HCT116 (cell line): ENCODE data around the gene PRPF31. TPM values are rescaled to one million over a fixed set of nuclear protein-coding genes. Genes with fewer than 3 reads are reported as not detected.
A peak's percentile ranks its signal among the peaks of the same experiment; 100 is the strongest.

Source experiments
- ATAC-seq: fragments of 200-7000 bp; cut with Tn5 transposase; 2 replicates; pipeline ENCODE4 v1.9.1; 2020; ENCODE audit warnings: mild to moderate bottlenecking, moderate library complexity
- BruUV-seq: library from RNA; stranded (reverse); fragments of 400-500 nt; replicated peaks from 2 replicates; lab custom pipeline; 2021; lab: Mats Ljungman, UMichigan
- CTCF ChIA-PET: fragments of 300-600 bp; sonication (Branson Sonifier 250); formaldehyde crosslinking; loops from one replicate; lab custom pipeline; 2021; ENCODE audit warnings: antibody characterized with exemption; lab: Charles Lee
- POLR2A ChIA-PET: fragments of 300-600, 350-600 bp; sonication (Branson Sonifier 250); formaldehyde crosslinking; loops from one replicate; lab custom pipeline; 2021; ENCODE audit warnings: antibody characterized with exemption; lab: Charles Lee
- RAD21 ChIA-PET, 2 experiments: fragments of 300-600 bp; sonication (Branson Sonifier 250); formaldehyde crosslinking; loops; one replicate each; lab custom pipeline; 2023; ENCODE audit warnings: low total read pairs in 2 of 2; ENCODE audit not compliant: uncharacterized antibody in 2 of 2, unreplicated experiment in 2 of 2, low non-redundant PET in 1 of 2; lab: Charles Lee
- DNase-seq: peaks from one replicate; pipeline ENCODE4 v3.0.0-alpha.2; 2010; ENCODE audit warnings: low read depth, low spot score
- H2AFZ ChIP-seq: fragments of 200-600 bp; shearing (Covaris generic), sonication (generic); 2 replicates; pipeline ENCODE4 v1.6.1; 2017; ENCODE audit warnings: low read depth, mixed run types, mixed read lengths, antibody characterized with exemption, low read length; ENCODE audit not compliant: poor library complexity, severe bottlenecking
- H3K27ac ChIP-seq: 2 replicates; pipeline ENCODE4 v1.5.1; 2012; ENCODE audit warnings: low read depth, low read length
- H3K27me3 ChIP-seq: fragments of 200-600 bp; sonication (generic); 2 replicates; pipeline ENCODE4 v1.6.1; 2016; ENCODE audit warnings: mixed run types, low read length, mixed read lengths; ENCODE audit not compliant: insufficient read depth
- H3K36me3 ChIP-seq, 2 experiments: fragments of 200-500 bp in 1 of 2; fragments of 200-600 bp in 1 of 2; sonication (Bioruptor generic) in 1 of 2; sonication (generic) in 1 of 2; 2 replicates each; pipeline versions ENCODE4 v1.5.1 to v1.6.1; 2014 to 2016; ENCODE audit warnings: low read length in 2 of 2, inconsistent platforms in 1 of 2, mixed read lengths in 1 of 2, mixed run types in 1 of 2; ENCODE audit not compliant: insufficient read depth in 2 of 2, control insufficient read depth in 1 of 2
- H3K4me1 ChIP-seq, 2 experiments: fragments of 200-600 bp in 1 of 2; sonication (generic) in 1 of 2; 2 replicates each; pipeline versions ENCODE4 v1.5.1 to v1.6.1; 2012 to 2017; ENCODE audit warnings: low read length in 2 of 2, inconsistent platforms in 1 of 2, mild to moderate bottlenecking in 1 of 2, mixed read lengths in 1 of 2, mixed run types in 1 of 2, moderate library complexity in 1 of 2; ENCODE audit not compliant: insufficient read depth in 2 of 2, control insufficient read depth in 1 of 2
- H3K4me2 ChIP-seq: fragments of 200-600 bp; sonication (generic); 2 replicates; pipeline ENCODE4 v1.6.1; 2017; ENCODE audit warnings: mixed run types, low read length, mixed read lengths
- H3K4me3 ChIP-seq, 2 experiments: fragments of 200-600 bp in 1 of 2; sonication (generic) in 1 of 2; replicated peaks in 1 of 2; 2 replicates each; pipeline ENCODE4 v1.5.1; 2011 to 2016; ENCODE audit warnings: low read length in 2 of 2, control low read depth in 1 of 2, low read depth in 1 of 2, mild to moderate bottlenecking in 1 of 2, mixed read lengths in 1 of 2, mixed run types in 1 of 2
- H3K79me2 ChIP-seq: fragments of 200-600 bp; sonication (generic); 2 replicates; pipeline ENCODE4 v1.6.1; 2017; ENCODE audit warnings: mild to moderate bottlenecking, mixed run types, low read length, moderate library complexity, mixed read lengths; ENCODE audit not compliant: insufficient read depth
- H3K9ac ChIP-seq: fragments of 200-600 bp; sonication (generic); 2 replicates; pipeline ENCODE4 v1.6.1; 2016; ENCODE audit warnings: low read length, mixed read lengths
- H3K9me2 ChIP-seq: fragments of 200-600 bp; sonication (generic), shearing (Covaris generic); 2 replicates; pipeline ENCODE4 v1.6.1; 2017; ENCODE audit warnings: mixed run types, mild to moderate bottlenecking, moderate library complexity; ENCODE audit not compliant: insufficient read depth
- H3K9me3 ChIP-seq, 2 experiments: fragments of 200-500 bp in 1 of 2; fragments of 200-600 bp in 1 of 2; sonication (Bioruptor generic) in 1 of 2; sonication (generic) in 1 of 2; 2 replicates each; pipeline ENCODE4 v1.6.1; 2014 to 2017; ENCODE audit warnings: low read length in 2 of 2, mixed read lengths in 2 of 2, inconsistent platforms in 1 of 2, low read depth in 1 of 2, mild to moderate bottlenecking in 1 of 2, mixed run types in 1 of 2, moderate library complexity in 1 of 2; ENCODE audit not compliant: control insufficient read depth in 1 of 2, insufficient read depth in 1 of 2
- H4K20me1 ChIP-seq: fragments of 200-600 bp; sonication (generic), shearing (Covaris generic); 2 replicates; pipeline ENCODE4 v1.6.1; 2017; ENCODE audit warnings: mixed run types, mild to moderate bottlenecking, moderate library complexity; ENCODE audit not compliant: insufficient read depth
- CBX3 ChIP-seq: IDR thresholded peaks from 2 replicates; pipeline ENCODE4 v1.6.1; 2012; ENCODE audit warnings: low read depth
- CEBPB ChIP-seq: IDR thresholded peaks from 2 replicates; pipeline ENCODE4 v1.6.1; 2012; ENCODE audit warnings: low read depth
- EGR1 ChIP-seq: IDR thresholded peaks from 2 replicates; pipeline ENCODE4 v1.6.1; 2012; ENCODE audit warnings: low read depth
- ELF1 ChIP-seq: IDR thresholded peaks from 2 replicates; pipeline ENCODE4 v1.6.1; 2012; ENCODE audit warnings: low read depth, borderline replicate concordance
- EZH2 ChIP-seq: fragments of 200-600 bp; sonication (generic); IDR thresholded peaks from 2 replicates; pipeline ENCODE4 v1.6.1; 2017; ENCODE audit warnings: antibody characterized with exemption, mixed run types
- EZH2phosphoT487 ChIP-seq: fragments of 200-600 bp; IDR thresholded peaks from 2 replicates; pipeline ENCODE4 v1.6.1; 2018; ENCODE audit warnings: antibody characterized with exemption, borderline replicate concordance
- FOSL1 ChIP-seq: IDR thresholded peaks from 2 replicates; pipeline ENCODE4 v1.6.1; 2012; ENCODE audit warnings: low read depth
- POLR2A ChIP-seq: IDR thresholded peaks from 2 replicates; pipeline ENCODE4 v1.7.0; 2011; ENCODE audit warnings: borderline replicate concordance; ENCODE audit not compliant: insufficient read depth, insufficient read length; ENCODE audit errors: extremely low read depth
- RAD21 ChIP-seq: IDR thresholded peaks from 2 replicates; pipeline ENCODE4 v1.6.1; 2012; ENCODE audit warnings: low read depth, mild to moderate bottlenecking
- SIN3A ChIP-seq: IDR thresholded peaks from 2 replicates; pipeline ENCODE4 v1.6.1; 2012; ENCODE audit warnings: low read depth
- SRF ChIP-seq: IDR thresholded peaks from 2 replicates; pipeline ENCODE4 v1.6.1; 2012; ENCODE audit warnings: low read depth
- TCF7L2 ChIP-seq: IDR thresholded peaks from 2 replicates; pipeline ENCODE4 v1.7.0; 2011; ENCODE audit warnings: borderline replicate concordance, inconsistent platforms; ENCODE audit not compliant: insufficient read depth, insufficient read length; ENCODE audit errors: extremely low read depth
- ZFX ChIP-seq: fragments of 450-650 bp; IDR thresholded peaks from 2 replicates; pipeline ENCODE4 v1.6.1; 2017
- intact Hi-C: fragments of 100-400 bp; cut with micrococcal nuclease; formaldehyde crosslinking; loops from 2 replicates; pipeline ENCODE4 v1.10.0; 2022
- total RNA-seq: library from RNA; stranded (reverse); gene quantifications from one replicate; pipeline ENCODE4 v1.2.1, GENCODE V29; 2021; ENCODE audit not compliant: unreplicated experiment
- TF ChIP-seq, protein P1 (sequence below): IDR thresholded peaks from 2 replicates; pipeline ENCODE4 v1.6.1; 2011; ENCODE audit warnings: mild to moderate bottlenecking, low read length, moderate library complexity; ENCODE audit not compliant: insufficient replicate concordance; ENCODE audit errors: extremely low read depth
- TF ChIP-seq, protein P2 (sequence below): IDR thresholded peaks from 2 replicates; pipeline ENCODE4 v1.6.1; 2012; ENCODE audit warnings: low read depth
- TF ChIP-seq, protein P3 (sequence below), 3 experiments: fragments of 200-600 bp in 1 of 3; sonication (generic) in 1 of 3; IDR thresholded peaks in 2 of 3; conservative IDR thresholded peaks in 1 of 3; 2 replicates each; pipeline ENCODE4 v1.5.1; 2012 to 2017; ENCODE audit warnings: low read depth in 2 of 3, low read length in 2 of 3, antibody characterized with exemption in 1 of 3, borderline replicate concordance in 1 of 3, control low read depth in 1 of 3, mild to moderate bottlenecking in 1 of 3, mixed read lengths in 1 of 3, mixed run types in 1 of 3, moderate library complexity in 1 of 3; ENCODE audit not compliant: insufficient read depth in 1 of 3

Gene PRPF31
- total RNA-seq, 1 experiment from 2014 or later = 99.0 TPM

DNA sequence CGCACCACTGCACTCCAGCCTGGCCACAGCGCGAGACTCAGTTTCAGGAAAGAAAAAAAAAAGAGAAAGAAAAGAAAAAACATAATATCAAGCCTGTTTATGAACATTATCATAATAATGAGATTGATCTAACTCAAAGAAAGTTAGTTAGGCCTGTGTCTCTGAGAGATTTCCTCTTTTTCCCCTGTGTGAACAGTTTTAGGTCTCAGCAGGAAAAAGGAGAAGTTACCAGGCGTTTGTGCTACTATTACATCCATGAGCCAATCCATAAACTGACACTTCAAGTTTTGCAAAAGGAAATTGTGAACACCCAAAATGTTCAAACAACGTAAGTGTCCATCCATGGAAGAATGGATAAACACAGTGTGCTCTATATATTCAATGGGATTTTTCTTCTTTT lies 38.2 kb upstream of the PRPF31 start:
- intact Hi-C loops = no loop called here
- no peak overlapping the region for H3K9ac ChIP-seq
- H3K9me2 ChIP-seq = no peaks in the 10 kb centered on the region
- H3K36me3 ChIP-seq = no peaks in the 10 kb centered on the region
- no peaks in the 10 kb centered on the region for H3K79me2 ChIP-seq
- CTCF ChIA-PET = no interaction called here
- RAD21 ChIA-PET = no interaction called here
- DNase-seq (no peak), ATAC-seq (no peak)
- H3K4me1 ChIP-seq = no peaks in the 10 kb centered on the region
- no peaks in the 10 kb centered on the region for H3K27me3 ChIP-seq
- peaks cover 0 to 7% of the 10 kb centered on the region in 2 experiments; a peak in 1 of 4 replicates for H3K9me3 ChIP-seq
- POLR2A ChIA-PET = no interaction called here
- H3K4me3 ChIP-seq = no peak overlapping the region
- H2AFZ ChIP-seq = no peak overlapping the region
- no TSS peak for BruUV-seq
- no peak overlapping the region for H3K4me2 ChIP-seq
- no peaks in the 10 kb centered on the region for H4K20me1 ChIP-seq
- H3K27ac ChIP-seq = no peak overlapping the region
- TF ChIP-seq EZH2phosphoT487 (no peak), TCF7L2 (no peak), ZFX (no peak), RAD21 (no peak), SIN3A (no peak), FOSL1 (no peak), EGR1 (no peak), POLR2A (no peak)
- TF ChIP-seq, protein P1, sequence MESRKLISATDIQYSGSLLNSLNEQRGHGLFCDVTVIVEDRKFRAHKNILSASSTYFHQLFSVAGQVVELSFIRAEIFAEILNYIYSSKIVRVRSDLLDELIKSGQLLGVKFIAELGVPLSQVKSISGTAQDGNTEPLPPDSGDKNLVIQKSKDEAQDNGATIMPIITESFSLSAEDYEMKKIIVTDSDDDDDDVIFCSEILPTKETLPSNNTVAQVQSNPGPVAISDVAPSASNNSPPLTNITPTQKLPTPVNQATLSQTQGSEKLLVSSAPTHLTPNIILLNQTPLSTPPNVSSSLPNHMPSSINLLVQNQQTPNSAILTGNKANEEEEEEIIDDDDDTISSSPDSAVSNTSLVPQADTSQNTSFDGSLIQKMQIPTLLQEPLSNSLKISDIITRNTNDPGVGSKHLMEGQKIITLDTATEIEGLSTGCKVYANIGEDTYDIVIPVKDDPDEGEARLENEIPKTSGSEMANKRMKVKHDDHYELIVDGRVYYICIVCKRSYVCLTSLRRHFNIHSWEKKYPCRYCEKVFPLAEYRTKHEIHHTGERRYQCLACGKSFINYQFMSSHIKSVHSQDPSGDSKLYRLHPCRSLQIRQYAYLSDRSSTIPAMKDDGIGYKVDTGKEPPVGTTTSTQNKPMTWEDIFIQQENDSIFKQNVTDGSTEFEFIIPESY = no peak

DNA sequence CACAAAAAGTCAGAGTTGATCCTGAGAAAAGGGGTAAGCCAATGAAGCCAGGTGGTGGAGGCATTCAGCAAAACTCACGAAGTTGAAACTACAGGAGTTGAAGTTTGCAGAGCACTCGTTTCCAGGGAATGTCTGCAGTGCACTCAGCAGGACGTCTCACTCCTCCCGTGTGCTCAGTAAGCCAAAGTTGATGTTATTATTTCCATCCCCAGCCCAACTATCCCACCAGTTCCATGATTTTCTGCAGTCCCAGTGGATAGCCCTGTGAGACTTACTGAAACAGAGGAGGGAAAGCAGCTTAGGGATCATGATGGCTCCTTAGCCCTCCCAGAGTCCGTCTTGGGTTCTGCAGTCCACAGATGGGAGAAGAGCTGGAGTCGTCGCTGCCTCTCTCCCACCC lies 34.5 kb upstream of the PRPF31 start, which contains the start of gene TARM1:
TSS of gene TARM1 (minus strand) at position 334 of the 400 bp plus-strand sequence. CDS start at position 309, 25 bp downstream.
- H4K20me1 ChIP-seq = no peaks in the 10 kb centered on the region
- no peak within 1 kb of the TSS for H2AFZ ChIP-seq
- no peak for DNase-seq
- H3K4me3 ChIP-seq = no peak within 1 kb of the TSS
- intact Hi-C loops = no loop called here
- POLR2A ChIA-PET = interaction anchor here (0.9 kb wide), 1 partner anchor 56 kb away, joined by 3 read pairs; the partner anchor contains the start of gene CNOT3
- H3K27ac ChIP-seq = no peak within 1 kb of the TSS
- no peak within 1 kb of the TSS for H3K4me2 ChIP-seq
- H3K9ac ChIP-seq = no peak within 1 kb of the TSS
- peaks cover 0 to 7% of the 10 kb centered on the region in 2 experiments; a peak in 1 of 4 replicates for H3K9me3 ChIP-seq
- no peaks in the 10 kb centered on the region for H3K9me2 ChIP-seq
- CTCF ChIA-PET = no interaction called here
- no peaks in the 10 kb centered on the region for H3K79me2 ChIP-seq
- RAD21 ChIA-PET = no interaction called here
- no peaks in the 10 kb centered on the region for H3K27me3 ChIP-seq
- H3K36me3 ChIP-seq = no peaks in the 10 kb centered on the region
- no TSS peak for BruUV-seq
- peak; percentile 27; the same call in 1 of the 2 replicates for ATAC-seq
- H3K4me1 ChIP-seq = no peaks in the 10 kb centered on the region
- TF ChIP-seq, protein P2, sequence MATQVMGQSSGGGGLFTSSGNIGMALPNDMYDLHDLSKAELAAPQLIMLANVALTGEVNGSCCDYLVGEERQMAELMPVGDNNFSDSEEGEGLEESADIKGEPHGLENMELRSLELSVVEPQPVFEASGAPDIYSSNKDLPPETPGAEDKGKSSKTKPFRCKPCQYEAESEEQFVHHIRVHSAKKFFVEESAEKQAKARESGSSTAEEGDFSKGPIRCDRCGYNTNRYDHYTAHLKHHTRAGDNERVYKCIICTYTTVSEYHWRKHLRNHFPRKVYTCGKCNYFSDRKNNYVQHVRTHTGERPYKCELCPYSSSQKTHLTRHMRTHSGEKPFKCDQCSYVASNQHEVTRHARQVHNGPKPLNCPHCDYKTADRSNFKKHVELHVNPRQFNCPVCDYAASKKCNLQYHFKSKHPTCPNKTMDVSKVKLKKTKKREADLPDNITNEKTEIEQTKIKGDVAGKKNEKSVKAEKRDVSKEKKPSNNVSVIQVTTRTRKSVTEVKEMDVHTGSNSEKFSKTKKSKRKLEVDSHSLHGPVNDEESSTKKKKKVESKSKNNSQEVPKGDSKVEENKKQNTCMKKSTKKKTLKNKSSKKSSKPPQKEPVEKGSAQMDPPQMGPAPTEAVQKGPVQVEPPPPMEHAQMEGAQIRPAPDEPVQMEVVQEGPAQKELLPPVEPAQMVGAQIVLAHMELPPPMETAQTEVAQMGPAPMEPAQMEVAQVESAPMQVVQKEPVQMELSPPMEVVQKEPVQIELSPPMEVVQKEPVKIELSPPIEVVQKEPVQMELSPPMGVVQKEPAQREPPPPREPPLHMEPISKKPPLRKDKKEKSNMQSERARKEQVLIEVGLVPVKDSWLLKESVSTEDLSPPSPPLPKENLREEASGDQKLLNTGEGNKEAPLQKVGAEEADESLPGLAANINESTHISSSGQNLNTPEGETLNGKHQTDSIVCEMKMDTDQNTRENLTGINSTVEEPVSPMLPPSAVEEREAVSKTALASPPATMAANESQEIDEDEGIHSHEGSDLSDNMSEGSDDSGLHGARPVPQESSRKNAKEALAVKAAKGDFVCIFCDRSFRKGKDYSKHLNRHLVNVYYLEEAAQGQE = no peak
- TF ChIP-seq SRF = no peak
- no peak for TF ChIP-seq ZFX
- no peak for TF ChIP-seq CEBPB
- TF ChIP-seq EGR1 = no peak
- TF ChIP-seq ELF1 = no peak
- TF ChIP-seq CBX3 = no peak
- TF ChIP-seq, protein P3, sequence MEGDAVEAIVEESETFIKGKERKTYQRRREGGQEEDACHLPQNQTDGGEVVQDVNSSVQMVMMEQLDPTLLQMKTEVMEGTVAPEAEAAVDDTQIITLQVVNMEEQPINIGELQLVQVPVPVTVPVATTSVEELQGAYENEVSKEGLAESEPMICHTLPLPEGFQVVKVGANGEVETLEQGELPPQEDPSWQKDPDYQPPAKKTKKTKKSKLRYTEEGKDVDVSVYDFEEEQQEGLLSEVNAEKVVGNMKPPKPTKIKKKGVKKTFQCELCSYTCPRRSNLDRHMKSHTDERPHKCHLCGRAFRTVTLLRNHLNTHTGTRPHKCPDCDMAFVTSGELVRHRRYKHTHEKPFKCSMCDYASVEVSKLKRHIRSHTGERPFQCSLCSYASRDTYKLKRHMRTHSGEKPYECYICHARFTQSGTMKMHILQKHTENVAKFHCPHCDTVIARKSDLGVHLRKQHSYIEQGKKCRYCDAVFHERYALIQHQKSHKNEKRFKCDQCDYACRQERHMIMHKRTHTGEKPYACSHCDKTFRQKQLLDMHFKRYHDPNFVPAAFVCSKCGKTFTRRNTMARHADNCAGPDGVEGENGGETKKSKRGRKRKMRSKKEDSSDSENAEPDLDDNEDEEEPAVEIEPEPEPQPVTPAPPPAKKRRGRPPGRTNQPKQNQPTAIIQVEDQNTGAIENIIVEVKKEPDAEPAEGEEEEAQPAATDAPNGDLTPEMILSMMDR (IDR thresholded peaks at IDR 0.05 in 2 of 3, conservative IDR thresholded peaks at IDR 0.05 in 1 of 3; ENCODE audit: borderline replicate concordance in 1 of 3, insufficient read depth in 1 of 3, low read depth in 2 of 3, low read length in 2 of 3) = no peak
- TF ChIP-seq EZH2 = no peak
